ENCODE results near the gene INTS1.
"Not testable (repeated sequence)": the region's sequence is repeated elsewhere in the genome, so short reads cannot be mapped to it uniquely, and the experiment has no call there.

Gene INTS1

GRCh38 chr7:1449951-1450350 lies 54.2 kb downstream of the INTS1 start:
- no peak for TF ChIP-seq ZFX (IDR thresholded peaks at IDR 0.05)
- TF ChIP-seq, protein P1, sequence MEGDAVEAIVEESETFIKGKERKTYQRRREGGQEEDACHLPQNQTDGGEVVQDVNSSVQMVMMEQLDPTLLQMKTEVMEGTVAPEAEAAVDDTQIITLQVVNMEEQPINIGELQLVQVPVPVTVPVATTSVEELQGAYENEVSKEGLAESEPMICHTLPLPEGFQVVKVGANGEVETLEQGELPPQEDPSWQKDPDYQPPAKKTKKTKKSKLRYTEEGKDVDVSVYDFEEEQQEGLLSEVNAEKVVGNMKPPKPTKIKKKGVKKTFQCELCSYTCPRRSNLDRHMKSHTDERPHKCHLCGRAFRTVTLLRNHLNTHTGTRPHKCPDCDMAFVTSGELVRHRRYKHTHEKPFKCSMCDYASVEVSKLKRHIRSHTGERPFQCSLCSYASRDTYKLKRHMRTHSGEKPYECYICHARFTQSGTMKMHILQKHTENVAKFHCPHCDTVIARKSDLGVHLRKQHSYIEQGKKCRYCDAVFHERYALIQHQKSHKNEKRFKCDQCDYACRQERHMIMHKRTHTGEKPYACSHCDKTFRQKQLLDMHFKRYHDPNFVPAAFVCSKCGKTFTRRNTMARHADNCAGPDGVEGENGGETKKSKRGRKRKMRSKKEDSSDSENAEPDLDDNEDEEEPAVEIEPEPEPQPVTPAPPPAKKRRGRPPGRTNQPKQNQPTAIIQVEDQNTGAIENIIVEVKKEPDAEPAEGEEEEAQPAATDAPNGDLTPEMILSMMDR (conservative IDR thresholded peaks at IDR 0.05), result no peak
- no peak overlapping the region for H3K27ac ChIP-seq

GRCh38 chr7:1449501-1449900 lies 54.7 kb downstream of the INTS1 start:
- TF ChIP-seq, protein P1 (conservative IDR thresholded peaks at IDR 0.05), result no peak
- no peak for TF ChIP-seq ZFX (IDR thresholded peaks at IDR 0.05)

GRCh38 chr7:1448958-1449357 lies 55.2 kb downstream of the INTS1 start:
- no peak overlapping the region for H3K27ac ChIP-seq
- TF ChIP-seq, protein P1 (conservative IDR thresholded peaks at IDR 0.05), result no peak
- no peak for TF ChIP-seq ZFX (IDR thresholded peaks at IDR 0.05)

More at GRCh38 chr7:1449501-1449900, 54.7 kb downstream of the INTS1 start:
- H3K27ac ChIP-seq, result no peak overlapping the region

DNA sequence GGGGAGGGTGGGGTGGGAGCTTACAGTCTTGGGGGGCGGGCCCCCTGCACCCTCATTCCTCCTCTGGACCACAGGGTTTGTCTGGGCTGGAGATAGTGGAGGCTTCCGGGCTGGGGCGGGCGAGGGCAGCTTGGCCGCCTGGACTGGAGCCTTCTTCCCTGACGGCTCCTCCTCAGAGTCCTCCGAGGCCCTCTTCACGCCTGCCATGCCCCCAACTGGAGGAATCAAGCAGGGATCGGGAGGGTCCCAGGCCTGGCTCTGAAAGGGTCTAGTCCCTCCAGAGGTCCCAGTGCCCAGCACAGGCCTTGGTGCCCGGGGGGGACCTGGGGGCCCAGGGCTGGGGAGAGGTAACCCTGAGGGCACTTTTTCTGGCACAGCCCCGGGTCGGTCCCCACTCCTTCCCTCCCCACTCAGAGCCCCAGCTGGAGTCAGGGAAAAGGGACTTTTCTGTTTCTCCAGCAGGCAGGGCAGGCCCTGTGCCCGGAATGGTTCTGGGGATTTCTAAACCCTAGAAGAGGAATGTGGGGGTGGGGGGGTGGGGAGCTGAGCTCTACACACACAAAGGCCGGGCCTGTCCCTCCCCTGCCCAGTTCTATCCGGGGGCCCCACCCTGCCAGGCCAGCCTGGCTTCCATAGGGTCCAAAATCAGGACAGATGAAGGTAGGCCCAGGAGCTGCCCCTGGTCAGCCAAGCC lies 56.5 kb downstream of the INTS1 start:
- no peak overlapping the region for H3K27ac ChIP-seq

DNA sequence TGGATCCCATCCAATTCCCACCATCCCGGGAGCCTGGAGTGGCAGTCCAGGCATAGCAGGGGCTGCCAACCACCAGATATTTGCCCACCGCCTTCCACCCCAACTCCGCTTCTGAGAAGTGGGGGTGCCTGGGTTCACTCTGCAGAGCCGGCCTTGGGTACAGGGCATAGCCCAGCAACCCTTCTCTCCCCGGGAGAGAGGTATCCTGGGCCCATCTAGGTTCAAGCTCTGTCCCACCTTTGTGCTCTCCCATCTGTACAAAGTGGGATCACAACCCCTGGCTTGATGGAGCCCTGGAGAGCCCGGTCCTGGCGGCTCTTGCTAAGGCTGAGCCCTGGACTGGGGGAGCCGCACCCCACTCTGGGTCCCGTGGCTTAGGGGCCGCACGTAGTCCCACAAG lies 57.1 kb downstream of the INTS1 start:
- no peak for TF ChIP-seq ZFX (IDR thresholded peaks at IDR 0.05)
- TF ChIP-seq, protein P1 (conservative IDR thresholded peaks at IDR 0.05), result no peak
- H3K27ac ChIP-seq, result no peak overlapping the region

More for the DNA sequence above, 56.5 kb downstream of the INTS1 start:
- TF ChIP-seq, protein P1 (conservative IDR thresholded peaks at IDR 0.05), result no peak
- no peak for TF ChIP-seq ZFX (IDR thresholded peaks at IDR 0.05)

GRCh38 chr7:1446620-1447032 lies 57.6 kb downstream of the INTS1 start:
- TF ChIP-seq ZFX (IDR thresholded peaks at IDR 0.05), result no peak
- TF ChIP-seq, protein P1 (conservative IDR thresholded peaks at IDR 0.05), result no peak
- H3K27ac ChIP-seq, result no peak overlapping the region

DNA sequence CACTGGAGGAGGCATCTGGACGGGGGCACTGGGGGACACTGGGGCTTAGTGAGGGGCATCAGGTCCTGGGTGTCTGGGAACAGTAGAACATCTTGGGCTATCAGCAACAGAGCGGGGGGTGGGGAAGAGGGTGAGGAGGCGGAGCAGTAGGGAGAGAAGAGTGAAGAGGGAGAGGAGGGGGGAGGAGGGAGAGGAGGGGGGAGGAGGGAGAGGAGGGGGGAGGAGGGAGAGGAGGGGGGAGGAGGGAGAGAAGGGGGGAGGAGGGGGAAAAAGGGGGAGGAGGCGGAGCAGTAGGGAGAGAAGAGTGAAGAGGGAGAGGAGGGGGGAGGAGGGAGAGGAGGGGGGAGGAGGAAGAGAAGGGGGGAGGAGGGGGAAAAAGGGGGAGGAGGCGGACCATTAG lies 58.2 kb downstream of the INTS1 start:
- not testable (repeated sequence) for H3K27ac ChIP-seq

DNA sequence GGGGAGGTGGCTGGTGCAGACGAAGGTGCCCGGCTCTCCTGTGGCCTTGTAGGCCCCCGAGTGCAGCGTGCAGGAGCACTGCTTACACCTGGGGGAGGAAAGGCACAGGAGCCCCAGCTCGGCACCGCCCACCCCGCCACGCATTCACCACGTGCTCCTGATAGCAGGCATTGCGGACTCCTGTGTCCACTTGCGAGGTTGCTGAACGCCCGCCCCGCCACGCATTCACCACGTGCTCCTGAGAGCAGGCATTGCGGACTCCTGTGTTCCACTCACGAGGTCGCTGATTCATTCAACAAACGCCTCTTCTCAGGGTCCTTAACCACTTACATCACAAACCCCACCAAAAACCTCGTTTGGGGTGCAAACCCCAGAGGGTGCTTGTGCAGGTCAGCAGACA lies 58.8 kb downstream of the INTS1 start:
- TF ChIP-seq, protein P1 (conservative IDR thresholded peaks at IDR 0.05), result no peak
- TF ChIP-seq ZFX (IDR thresholded peaks at IDR 0.05), result no peak
- H3K27ac ChIP-seq, result no peak overlapping the region

All from C4-2B (cell line).